Activated T-helper 1 cell treated with anti-CD3 and anti-CD28 coated beads, Interleukin-2, amount 50 U/mL, for 16 hours (primary cell): Measurements from ENCODE around the gene BBIP1.
"Not testable (repeated sequence)": the region's sequence is repeated elsewhere in the genome, so short reads cannot be mapped to it uniquely, and the experiment has no call there.

Experiments used
- DNase-seq, 2 donors: peaks; one replicate each; pipeline ENCODE4 v3.0.0-alpha.2; 2020; ENCODE audit warnings: low read depth in 1 of 2, low spot score in 1 of 2

Gene BBIP1

GRCh38 chr10:110923856-110924493, 5.0 kb upstream of the BBIP1 start:
- no peak for DNase-seq

GRCh38 chr10:110919971-110920881, 1.2 kb upstream of the BBIP1 start:
- DNase-seq = no peak

GRCh38 chr10:110919349-110919931, 460 bp upstream of the BBIP1 start, which contains the start of gene SHOC2:
Gene SHOC2, plus strand, starts transcription at chr10:110919604. Its CDS starts 44,755 bp downstream, at chr10:110964359.
- DNase-seq = peak; percentile 92 to 97

DNA sequence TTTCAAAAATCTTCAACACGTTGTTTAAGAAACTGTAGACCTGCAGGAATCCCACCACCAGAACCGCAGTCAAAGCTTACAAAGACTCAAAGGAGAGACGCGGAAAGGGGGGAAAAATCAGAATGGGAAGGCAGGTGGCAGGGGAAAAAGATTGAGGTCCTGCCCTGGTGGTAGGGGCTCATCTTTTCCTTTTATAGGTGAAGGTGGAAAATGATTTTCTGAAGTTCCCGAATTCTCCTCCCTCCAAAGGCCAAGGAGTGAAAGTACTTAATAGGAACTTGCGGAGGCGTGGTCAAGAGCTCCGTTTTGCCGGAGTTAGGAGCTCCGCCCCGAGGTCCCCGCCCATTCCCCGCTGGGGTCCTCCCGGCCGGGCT, 724 bp downstream of the BBIP1 start:
- peak in 1 of 2 donors; percentile 73 for DNase-seq

DNA sequence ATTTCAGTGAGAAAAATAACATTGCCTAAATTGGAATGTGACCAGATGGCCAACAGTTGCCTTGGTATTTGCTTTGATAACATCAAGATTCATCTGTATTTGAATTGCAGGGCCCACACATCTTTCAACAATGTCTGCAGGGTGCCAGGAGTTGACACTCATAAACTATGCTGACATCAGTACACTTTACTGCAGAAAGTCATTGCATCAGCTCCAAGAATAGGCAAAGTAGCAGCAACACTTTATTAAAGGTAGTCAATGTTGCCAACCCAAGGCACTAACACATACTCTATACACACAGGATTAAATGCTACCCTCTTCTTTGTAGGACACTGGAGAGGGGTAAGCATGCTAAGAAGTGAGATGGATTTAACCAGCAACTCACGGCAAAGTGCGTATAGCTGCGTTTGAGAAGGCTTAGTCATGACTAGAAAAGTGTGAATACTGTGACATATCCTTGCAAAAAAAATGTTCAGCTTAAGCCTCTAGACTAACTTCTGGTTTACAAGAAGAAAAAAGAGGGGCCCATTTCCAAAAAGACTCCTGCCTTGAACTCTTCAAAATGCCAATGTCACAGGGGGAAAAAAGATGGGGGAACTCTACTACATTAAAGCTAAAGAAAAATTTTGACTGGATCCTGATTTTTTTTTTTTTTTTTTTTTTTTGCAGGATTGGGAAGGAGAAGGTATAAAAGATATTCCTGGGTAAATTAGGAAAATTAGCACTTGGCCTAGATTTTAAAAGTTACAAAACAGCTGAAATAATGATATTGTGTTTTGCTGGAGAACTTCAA, 2.2 kb downstream of the BBIP1 start:
- DNase-seq = no peak

DNA sequence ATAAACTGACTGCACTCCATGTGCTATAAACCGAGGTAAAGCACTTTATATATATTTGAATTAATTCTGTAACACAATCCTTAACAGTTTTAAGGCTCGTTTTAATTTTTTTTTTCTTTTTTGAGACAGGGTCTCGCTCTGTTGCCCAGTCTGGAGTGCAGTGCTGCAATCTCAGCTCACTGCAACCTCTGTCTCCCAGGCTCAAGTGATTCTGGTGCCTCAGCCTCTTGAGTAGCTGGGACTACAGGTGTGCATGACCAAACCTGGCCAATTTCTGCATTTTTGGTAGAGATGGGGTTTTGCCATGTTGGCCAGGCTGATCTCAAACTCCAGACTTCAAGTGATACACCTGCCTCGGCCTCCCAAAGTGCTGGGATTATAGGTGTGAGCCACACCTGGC, 3.4 kb downstream of the BBIP1 start:
- DNase-seq = not testable (repeated sequence)

- no peak for DNase-seq
Measured at GRCh38 chr10:110915035-110915434, 3.9 kb downstream of the BBIP1 start.

GRCh38 chr10:110914431-110914830, 4.5 kb downstream of the BBIP1 start:
- no peak for DNase-seq

DNA sequence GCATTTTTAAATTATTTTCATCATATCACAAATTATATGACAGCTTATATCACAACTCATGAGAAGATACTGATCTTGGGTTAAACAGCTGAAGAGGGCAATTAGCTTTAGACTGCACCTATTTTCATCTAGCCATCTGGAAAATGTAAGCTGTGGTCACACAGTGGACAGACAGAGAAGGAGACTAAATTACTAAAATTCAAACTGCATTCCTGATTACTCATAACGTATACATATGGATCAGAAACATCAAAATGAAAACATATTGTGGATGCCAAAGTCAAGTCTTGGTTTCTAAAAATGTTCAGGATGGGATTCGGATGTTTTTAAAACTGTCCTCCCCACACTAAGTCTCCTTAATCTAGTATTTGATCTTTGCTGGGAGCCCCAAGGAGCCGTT, 6.6 kb downstream of the BBIP1 start:
- DNase-seq = no peak

- DNase-seq = no peak
Measured at GRCh38 chr10:110910138-110910537, 8.8 kb downstream of the BBIP1 start.

- DNase-seq = no peak
Measured at GRCh38 chr10:110903280-110904278, 15.4 kb downstream of the BBIP1 start.

GRCh38 chr10:110901954-110902819, 16.8 kb downstream of the BBIP1 start:
- DNase-seq = peak in 1 of 2 donors; percentile 13

DNA sequence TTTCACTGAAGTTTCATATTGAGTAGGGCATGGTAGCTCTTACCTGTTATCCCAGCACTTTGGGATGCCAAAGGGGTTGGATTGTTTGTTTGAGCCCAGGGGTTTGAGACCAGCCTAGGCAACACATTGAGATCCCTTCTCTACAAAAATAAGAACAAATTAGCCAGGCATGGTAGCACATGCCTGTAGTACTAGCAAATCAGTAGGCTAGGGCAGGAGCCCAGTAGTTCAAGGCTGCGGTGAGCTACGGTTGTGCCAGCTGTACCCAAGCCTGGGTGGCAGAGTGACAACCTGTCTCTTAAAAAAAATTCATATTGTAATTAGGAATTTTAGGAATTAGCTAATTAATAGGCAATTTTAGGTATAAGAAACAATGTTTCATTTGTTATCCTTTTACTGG, 18.0 kb downstream of the BBIP1 start:
- DNase-seq = no peak

DNA sequence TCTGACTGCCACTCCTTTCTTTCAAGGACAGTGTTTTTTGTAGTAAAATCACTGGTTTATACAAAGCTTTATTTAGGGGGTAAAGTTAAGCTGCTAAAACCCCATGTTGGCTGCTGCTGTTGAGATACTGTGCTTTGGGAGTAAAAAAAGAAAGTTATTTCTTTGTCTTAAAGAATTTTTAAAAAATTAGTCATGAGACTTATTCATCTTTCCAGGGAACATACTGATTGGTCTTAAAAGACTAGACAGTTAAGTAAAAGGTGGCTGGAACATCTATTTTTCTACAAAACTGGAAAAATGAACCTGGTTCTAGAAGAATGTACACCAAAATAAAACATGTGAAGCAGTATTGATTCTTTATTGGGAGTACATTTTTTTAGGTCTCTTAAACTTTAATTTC, 20.6 kb downstream of the BBIP1 start:
- DNase-seq = no peak

GRCh38 chr10:110897184-110897583, 21.8 kb downstream of the BBIP1 start:
- DNase-seq = no peak

GRCh38 chr10:110893559-110894179, 25.3 kb downstream of the BBIP1 start:
- DNase-seq = no peak

DNA sequence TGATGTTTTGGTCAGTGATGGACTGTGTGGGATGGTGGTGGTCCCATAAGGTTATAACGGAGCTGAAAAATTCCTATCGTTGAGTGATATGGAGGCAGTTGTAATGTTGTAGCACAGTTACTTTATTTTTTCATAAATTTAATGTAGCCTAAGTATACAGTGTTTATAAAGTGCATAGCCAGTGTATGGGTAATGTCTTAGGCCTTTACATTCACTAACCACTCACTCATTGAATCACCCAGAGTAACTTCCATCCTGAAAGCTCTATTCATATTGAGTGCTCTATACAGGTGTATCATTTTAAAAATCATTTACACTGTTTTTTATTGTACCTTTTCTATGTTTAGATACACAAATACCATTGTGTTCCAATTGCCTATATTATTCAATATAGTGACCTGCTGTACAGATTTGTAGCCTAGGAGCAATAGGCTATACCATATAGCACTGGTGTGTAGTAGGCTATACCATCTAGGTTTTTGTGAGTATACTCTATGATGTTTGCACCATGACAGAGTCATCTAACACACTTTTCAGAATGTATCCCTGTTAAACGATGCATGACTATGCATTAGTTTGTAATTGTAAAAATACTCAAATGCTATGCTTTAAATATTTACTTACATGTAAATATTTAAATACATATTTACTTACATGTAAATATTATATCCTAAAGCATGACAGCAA, 26.2 kb downstream of the BBIP1 start:
- no peak for DNase-seq

GRCh38 chr10:110887560-110887959, 31.4 kb downstream of the BBIP1 start:
- no peak for DNase-seq
